ENCODE results near the gene MOK.
"Not testable (repeated sequence)": the region's sequence is repeated elsewhere in the genome, so short reads cannot be mapped to it uniquely, and the experiment has no call there.

The MOK gene, protein sequence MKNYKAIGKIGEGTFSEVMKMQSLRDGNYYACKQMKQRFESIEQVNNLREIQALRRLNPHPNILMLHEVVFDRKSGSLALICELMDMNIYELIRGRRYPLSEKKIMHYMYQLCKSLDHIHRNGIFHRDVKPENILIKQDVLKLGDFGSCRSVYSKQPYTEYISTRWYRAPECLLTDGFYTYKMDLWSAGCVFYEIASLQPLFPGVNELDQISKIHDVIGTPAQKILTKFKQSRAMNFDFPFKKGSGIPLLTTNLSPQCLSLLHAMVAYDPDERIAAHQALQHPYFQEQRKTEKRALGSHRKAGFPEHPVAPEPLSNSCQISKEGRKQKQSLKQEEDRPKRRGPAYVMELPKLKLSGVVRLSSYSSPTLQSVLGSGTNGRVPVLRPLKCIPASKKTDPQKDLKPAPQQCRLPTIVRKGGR

DNA sequence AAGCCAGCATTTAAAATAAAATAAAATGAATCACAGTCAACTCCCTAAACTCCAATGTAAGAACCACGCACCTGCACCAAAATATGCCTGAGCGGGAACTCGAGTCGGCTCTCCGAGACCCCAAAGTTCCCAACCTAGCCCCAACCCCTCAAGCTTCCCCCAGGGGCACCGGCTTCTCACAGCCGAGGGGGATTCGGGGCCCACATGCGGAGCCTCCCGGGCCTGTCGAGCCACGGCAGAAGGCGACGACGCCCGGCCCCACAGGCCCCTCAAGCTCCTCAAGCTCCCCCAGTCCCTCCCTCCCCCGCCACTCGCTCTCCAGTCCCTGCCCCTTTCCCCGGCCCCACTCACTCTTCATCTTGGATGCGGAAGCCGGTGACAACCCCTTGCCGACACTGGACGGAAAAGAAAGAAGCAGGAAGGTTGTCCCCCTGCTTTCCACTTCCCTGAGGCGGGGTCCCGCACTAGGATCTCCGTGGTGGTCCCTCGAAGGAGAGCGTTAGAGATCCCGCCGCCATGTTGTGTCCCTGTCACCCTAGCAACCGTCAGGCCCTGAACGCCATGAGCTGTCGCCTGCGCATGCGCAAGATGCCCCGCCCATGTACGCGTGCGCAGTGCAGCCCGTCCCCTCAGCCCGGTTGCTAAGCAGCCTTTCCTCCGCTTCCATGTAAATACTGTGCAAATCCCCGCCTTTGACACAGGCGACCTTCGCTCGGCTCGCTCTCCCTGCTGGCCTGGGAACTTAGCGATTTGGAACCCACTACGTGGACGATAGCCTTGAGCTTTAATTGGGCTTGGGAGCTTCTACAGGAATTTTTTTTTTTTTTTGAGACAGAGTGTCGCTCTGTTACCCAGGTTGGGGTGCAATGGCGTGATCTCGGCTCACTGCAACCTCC is at the start of gene MOK:
Gene MOK (minus strand): TSS at position 554 of the 896 bp plus-strand sequence. CDS start 196 bp downstream, at position 358.
- peak; percentile 98 for DNase-seq (ENCODE audit: low spot score)

DNA sequence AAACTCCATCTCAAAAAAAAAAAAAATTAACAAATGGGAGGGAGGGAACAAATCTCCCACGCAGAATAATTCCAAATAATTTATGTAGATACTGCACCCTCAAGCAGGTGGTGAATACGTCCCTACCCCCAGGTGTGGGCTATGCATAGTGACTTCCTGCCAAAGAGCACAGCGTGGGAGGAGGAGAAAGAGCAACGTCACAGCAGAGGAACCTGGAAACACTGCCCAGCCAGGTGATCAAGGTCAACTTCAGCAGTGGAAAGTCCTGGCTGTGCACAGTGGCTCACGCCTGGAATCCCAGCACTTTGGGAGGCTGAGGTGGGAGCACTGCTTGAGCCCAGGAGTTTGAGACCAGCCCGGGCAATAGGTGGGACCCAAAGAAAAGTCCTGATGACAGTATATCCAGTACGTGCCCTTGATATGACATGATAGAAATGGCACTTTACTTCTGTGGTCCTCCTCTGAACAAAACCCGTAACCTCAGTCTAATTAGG is 48.2 kb upstream of the MOK start:
- DNase-seq (ENCODE audit: low spot score), result no peak

- DNase-seq (ENCODE audit: low spot score), result no peak
These were observed 47.2 kb upstream of the MOK start for GRCh38 chr14:102352213-102352612.

DNA sequence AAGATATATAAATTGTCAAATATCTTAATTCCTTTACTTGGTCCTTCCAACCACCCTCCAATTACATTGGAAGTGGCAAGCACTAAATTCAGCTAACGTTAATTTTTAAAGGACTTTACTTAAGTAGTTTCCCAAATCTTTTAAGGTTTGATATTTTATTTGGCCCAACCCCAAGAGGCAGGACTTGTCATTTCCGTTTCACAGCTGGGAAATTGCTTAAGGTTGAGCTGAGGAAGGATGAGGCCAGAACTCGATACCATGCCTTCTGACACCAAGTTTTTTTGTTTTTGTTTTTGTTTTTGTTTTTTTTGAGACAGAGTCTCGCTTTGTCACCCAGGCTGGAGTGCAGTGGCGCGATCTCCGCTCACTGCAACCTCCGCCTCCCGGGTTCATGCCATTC is 46.6 kb upstream of the MOK start:
- DNase-seq (ENCODE audit: low spot score), result not testable (repeated sequence)

DNA sequence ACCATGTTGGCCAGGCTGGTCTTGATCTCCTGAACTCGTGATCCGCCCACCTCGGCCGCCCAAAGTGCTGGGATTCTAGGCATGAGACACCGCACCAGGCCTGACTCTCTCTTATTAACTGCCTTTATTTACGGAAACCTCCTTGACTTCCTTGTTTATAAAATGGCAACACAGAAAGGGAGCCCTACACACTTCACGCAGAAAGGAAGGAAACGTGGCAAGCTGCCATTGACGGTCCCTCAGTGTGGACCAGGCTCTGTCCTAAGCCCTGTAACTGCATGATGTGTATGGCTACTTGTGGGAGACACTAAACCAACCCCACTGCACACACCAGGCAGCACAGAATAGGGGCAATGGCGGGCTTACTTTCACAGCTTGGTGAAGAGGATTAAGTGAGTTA is 46.1 kb upstream of the MOK start:
- no peak for DNase-seq (ENCODE audit: low spot score)

- DNase-seq (ENCODE audit: low spot score), result no peak
These were observed 43.4 kb upstream of the MOK start for GRCh38 chr14:102348376-102348775.

GRCh38 chr14:102346645-102347044 is 41.7 kb upstream of the MOK start:
- DNase-seq (ENCODE audit: low spot score), result no peak

DNA sequence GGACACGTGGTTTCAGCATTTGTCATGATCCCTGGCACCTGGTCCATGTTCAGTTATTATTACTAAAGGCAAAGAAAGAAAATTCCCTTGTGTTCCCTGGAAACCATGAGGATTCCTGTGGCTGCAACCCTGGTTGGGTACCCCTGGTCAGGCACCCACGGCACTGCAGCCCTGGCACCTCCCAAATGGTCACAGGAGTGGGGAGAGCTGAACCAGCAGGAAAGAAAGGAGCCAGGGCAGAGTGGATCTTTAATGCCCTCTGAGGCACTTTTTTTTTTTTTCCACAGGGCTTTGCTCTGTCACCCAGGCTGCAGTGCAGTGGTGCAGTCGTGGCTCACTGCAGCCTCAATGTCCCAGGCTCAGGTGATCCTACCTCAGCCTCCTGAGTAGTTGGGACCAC is 40.3 kb upstream of the MOK start:
- no peak for DNase-seq (ENCODE audit: low spot score)

GRCh38 chr14:102344485-102344884 is 39.5 kb upstream of the MOK start:
- DNase-seq (ENCODE audit: low spot score), result no peak

- no peak for DNase-seq (ENCODE audit: low spot score)
These were observed 39.1 kb upstream of the MOK start for GRCh38 chr14:102344084-102344483.

DNA sequence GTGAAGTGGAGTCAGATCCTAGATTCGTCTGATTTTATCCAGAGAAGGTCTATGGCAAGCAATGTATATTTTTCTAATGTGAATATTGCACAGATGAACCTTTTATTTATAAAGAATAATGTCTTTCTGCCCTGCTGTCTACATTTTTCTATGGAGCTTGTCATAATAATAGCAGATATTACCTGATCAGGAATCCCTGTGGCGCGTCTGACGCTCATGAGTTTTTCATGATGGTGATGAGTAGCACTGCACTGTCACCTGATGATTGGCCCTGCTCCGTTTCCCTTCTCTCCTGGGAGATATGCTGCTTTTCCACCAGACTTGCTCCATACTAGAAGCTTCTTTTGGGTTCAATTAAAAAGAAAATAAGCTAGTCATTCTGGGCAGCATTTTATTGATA is 37.3 kb upstream of the MOK start:
- no peak for DNase-seq (ENCODE audit: low spot score)

DNA sequence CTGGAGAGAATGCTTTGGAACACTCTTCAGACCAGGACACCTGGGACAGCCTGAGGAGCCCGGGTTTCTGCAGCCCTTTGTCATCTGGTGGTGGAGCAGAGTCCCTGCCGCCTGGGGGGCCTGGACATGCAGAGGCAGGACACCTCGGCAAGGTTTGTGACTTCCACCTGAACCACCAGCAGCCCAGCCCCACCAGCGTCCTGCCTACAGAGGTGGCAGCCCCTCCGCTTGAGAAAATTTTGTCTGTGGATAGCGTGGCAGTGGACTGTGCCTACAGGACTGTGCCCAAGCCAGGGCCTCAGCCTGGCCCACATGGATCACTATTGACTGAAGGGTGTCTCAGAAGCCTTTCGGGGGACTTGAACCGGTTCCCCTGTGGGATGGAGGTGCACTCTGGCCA is 36.6 kb upstream of the MOK start:
- no peak for DNase-seq (ENCODE audit: low spot score)

- no peak for DNase-seq (ENCODE audit: low spot score)
These were observed 33.8 kb upstream of the MOK start for GRCh38 chr14:102338724-102339123.

DNA sequence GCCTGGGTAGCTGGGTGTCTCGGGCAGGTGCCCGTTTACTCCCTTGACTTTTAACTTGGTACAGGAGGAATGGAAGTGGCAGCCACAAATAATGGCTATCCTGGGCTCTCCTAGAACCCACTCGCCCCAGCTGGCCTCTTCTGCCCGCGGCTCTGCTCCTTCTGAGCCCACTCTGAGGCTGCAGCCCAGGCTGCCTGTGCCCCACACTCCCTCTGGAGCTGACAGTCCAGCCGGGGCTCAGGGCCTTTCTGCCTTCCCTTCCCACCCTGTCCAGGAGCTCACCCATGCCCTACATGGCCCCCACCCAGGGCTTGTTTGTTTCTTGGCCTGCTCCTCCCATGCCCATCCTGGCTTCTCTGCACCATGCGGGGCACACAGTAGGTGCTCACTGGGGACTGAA is 30.2 kb upstream of the MOK start:
- no peak for DNase-seq (ENCODE audit: low spot score)

DNA sequence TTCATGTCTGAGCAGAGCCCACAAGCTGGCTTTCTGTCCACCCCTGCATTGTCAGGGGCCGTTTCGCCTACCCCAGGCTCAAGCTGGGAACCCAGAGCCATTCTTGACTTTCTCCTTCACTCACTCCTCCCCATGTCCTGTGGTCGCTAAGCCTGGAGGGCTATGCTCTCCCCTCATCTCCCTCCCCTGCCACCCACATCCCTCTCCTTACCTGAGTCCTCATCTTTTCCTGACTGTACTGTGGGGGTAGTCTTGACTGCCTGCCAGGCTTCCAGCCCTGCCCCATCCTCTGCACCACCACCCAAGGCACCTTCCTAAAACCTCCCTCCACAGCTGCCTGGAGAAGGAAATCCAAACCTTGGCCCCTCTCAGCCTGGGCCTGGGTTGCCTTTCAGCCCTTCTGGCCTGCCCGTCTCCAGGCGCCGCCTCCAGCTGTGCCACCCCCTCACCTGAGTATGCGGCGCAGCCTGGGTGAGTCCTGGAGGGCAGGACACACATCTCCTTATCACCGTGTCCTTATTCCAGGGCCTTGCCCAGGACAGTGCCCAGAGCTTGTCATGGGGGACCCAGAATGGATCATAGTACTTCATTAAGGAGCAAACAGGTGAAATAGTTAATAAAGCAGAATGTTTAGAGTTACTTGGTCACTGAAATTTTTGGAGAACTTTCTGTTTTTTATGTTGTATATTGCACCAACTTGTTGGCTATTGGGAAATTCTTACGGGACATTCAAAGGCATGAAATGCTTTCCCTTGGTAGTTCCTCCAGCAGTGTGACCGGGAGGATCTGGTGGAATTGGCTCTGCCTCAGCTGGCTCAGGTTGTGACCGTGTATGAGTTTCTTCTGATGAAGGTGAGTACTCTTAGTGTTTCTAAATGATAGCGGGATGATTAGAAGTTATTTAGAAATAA is 29.1 kb upstream of the MOK start:
- no peak for DNase-seq (ENCODE audit: low spot score)

DNA sequence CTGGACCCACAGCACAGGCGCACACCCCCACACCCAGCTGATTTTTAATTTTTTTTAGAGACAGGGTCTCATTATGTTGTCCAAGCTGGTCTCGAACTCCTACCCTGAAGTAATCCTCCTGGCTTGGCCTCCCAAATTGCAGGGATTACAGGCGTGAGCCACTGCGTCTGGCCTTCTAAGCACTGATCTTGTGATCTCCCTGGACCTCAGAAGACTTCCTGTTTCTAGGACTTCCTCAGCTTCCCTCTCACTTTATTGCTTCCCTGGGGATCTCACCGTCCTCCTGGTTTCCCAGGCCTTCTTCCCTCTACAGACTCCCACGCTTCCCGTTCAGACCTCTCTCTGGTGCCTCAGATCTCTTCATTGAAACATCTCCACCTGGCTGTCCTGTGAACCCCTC is 28.4 kb upstream of the MOK start:
- DNase-seq (ENCODE audit: low spot score), result no peak

GRCh38 chr14:102330806-102331205 is 25.8 kb upstream of the MOK start:
- DNase-seq (ENCODE audit: low spot score), result no peak

DNA sequence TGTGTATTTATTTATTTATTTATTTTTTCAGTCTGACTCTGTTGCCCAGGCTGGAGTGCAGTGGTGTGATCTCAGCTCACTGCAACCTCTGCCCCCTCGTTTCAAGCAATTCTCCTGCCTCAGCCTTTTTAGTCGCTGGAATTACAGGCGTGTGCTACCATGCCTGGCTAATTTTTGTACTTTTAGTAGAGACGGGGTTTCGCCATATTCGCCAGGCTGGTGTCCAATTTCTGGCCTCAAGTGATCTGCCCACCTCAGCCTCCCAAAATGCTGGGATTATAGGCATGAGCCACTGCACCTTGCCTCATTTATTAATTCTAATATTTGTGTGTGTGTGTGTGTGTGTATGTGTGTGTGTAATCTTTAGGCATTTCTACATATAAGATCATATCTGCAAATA is 24.4 kb upstream of the MOK start:
- not testable (repeated sequence) for DNase-seq (ENCODE audit: low spot score)

GRCh38 chr14:102326583-102326982 is 21.6 kb upstream of the MOK start:
- DNase-seq (ENCODE audit: low spot score), result no peak

DNA sequence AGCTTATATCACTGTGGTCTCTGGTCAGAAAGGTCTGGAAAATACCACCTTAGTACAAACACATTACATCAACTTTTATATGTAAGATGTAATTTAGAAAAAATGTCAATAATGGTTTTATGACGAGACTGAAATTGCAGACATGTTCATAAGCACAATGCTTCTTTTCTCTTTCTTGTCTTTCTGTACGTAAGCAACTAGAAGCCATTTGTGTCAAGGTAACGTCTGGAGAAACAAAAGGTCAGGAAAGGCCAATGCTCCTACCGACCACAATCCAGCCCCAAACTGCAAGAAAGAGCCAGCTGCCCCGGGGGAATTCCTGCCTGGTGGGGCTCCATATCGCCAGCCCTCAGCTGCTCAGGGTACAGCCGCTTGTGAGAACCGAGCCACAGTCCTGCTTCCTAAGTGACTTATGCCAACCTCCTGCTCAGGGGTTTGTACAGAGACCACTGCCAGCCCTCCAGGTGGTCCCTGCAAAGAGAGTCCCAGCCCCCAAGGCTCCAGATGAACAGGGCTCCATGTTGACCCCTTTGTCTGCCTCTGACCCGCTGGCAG is 20.9 kb upstream of the MOK start:
- DNase-seq (ENCODE audit: low spot score), result no peak

DNA sequence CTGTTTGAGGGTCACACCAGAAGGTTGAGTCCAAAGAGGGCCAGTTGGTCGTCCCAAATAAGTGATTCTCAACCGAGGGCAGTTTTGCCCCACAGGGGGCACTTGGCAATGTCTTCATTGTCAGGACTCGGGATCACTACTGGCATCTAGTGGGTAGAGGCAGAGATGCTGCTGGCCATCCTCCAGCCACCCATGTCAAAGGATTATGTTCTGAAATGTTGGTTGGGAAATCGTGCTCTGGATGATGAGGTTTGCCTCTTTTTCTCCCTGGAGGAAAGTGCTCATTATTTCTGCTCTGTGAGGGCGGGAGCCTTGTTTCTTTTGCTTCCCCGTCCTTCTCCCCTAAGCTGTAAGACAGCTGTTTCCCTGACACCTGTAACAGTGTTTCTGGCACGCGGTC is 18.1 kb upstream of the MOK start:
- DNase-seq (ENCODE audit: low spot score), result peak; percentile 73
